K562 (cell line): ENCODE results near the gene LRRK1. TPM values are rescaled to one million over a fixed set of nuclear protein-coding genes. Genes with fewer than 3 reads are reported as not detected.

Experiments used
- ATAC-seq: fragments of 200-7000 bp; cut with Tn5 transposase; 3 replicates; pipeline ENCODE4 v1.9.1; 2020; ENCODE audit warnings: moderate library complexity
- BruUV-seq: library from RNA; stranded (reverse); fragments of 400-500 nt; replicated peaks from 2 replicates; lab custom pipeline; 2021; lab: Mats Ljungman, UMichigan
- CTCF ChIA-PET: fragments of 300-600 bp; formaldehyde crosslinking; extraction: SDS; loops from one replicate; lab custom pipeline; 2021; ENCODE audit warnings: low intra/inter-chr PET ratio; lab: Yijun Ruan, JAX
- POLR2A ChIA-PET: fragments of 300-600, 350-650 bp; sonication (Branson Sonifier 250); formaldehyde crosslinking; extraction: SDS; loops from one replicate; lab custom pipeline; 2021; ENCODE audit warnings: antibody characterized with exemption, inconsistent platforms; lab: Yijun Ruan, JAX
- DNase-seq, 4 experiments: peaks; one replicate each; pipeline versions ENCODE4 v3.0.0 to v3.0.0-alpha.2; 2011 to 2018; ENCODE audit warnings: low spot score in 3 of 4, mixed read lengths in 3 of 4; ENCODE audit errors: extremely low read depth in 1 of 4
- FAIRE-seq: peaks from 2 replicates; lab custom pipeline; 2011; peaks lifted over from hg19 to GRCh38; lab: Jason Lieb, UNC
- H2AFZ ChIP-seq: 2 replicates; pipeline ENCODE4 v1.6.0; 2011; ENCODE audit warnings: low read depth, low read length, control low read depth, inconsistent platforms
- H3K27ac ChIP-seq: fragments of 200-600 bp; 3 replicates; pipeline ENCODE4 v1.8.0; 2011; ENCODE audit warnings: low read depth, mild to moderate bottlenecking, control low read depth, inconsistent platforms, low read length, moderate library complexity, mixed read lengths; ENCODE audit errors: extremely low read depth
- H3K27me3 ChIP-seq, 2 experiments: fragments of 300-600 bp in 1 of 2; 2 replicates in 1 of 2; 3 replicates in 1 of 2; pipeline versions ENCODE4 v1.6.0 to v1.8.0; 2011; ENCODE audit warnings: inconsistent platforms in 2 of 2, low read length in 2 of 2, mild to moderate bottlenecking in 1 of 2, mixed read lengths in 1 of 2, moderate library complexity in 1 of 2; ENCODE audit not compliant: control insufficient read depth in 2 of 2, insufficient read depth in 2 of 2
- H3K36me3 ChIP-seq: fragments of 300-600 bp; 3 replicates; pipeline ENCODE4 v1.8.0; 2011; ENCODE audit warnings: mild to moderate bottlenecking, low read length, inconsistent platforms; ENCODE audit not compliant: control insufficient read depth, insufficient read depth
- H3K4me1 ChIP-seq, 2 experiments: fragments of 200-600 bp in 1 of 2; replicated peaks in 1 of 2; 2 replicates in 1 of 2; 3 replicates in 1 of 2; pipeline versions ENCODE4 v1.5.1 to v1.8.0; 2011; ENCODE audit warnings: inconsistent platforms in 2 of 2, low read length in 2 of 2, mild to moderate bottlenecking in 1 of 2, mixed read lengths in 1 of 2, moderate library complexity in 1 of 2; ENCODE audit not compliant: control insufficient read depth in 2 of 2, insufficient read depth in 2 of 2
- H3K4me2 ChIP-seq: 2 replicates; pipeline ENCODE4 v1.6.1; 2011; ENCODE audit warnings: low read length, control low read depth, inconsistent platforms, mixed read lengths; ENCODE audit not compliant: insufficient read depth
- H3K4me3 ChIP-seq: fragments of 200-600 bp; sonication (generic), shearing (Covaris generic); 2 replicates; pipeline ENCODE4 v1.5.1; 2016; ENCODE audit warnings: control low read depth, inconsistent platforms
- H3K79me2 ChIP-seq: fragments of 200-600 bp; 3 replicates; pipeline ENCODE4 v1.8.0; 2011; ENCODE audit warnings: low read length, inconsistent platforms; ENCODE audit not compliant: control insufficient read depth, insufficient read depth
- H3K9ac ChIP-seq, 2 experiments: 2 replicates each; pipeline versions ENCODE4 v1.6.0 to v1.6.1; 2011; ENCODE audit warnings: low read depth in 2 of 2, low read length in 2 of 2, control low read depth in 1 of 2, inconsistent platforms in 1 of 2, mild to moderate bottlenecking in 1 of 2, mixed read lengths in 1 of 2; ENCODE audit not compliant: insufficient read depth in 1 of 2
- H3K9me1 ChIP-seq: one replicate; pipeline ENCODE4 v1.6.0; 2011; ENCODE audit warnings: inconsistent platforms, mild to moderate bottlenecking, low read length, moderate library complexity; ENCODE audit not compliant: control insufficient read depth, insufficient read depth
- H3K9me3 ChIP-seq: replicated peaks from 2 replicates; pipeline ENCODE4 v1.5.1; 2011; ENCODE audit warnings: low read depth, low read length, inconsistent platforms; ENCODE audit not compliant: control insufficient read depth, insufficient read depth
- H4K20me1 ChIP-seq: replicated peaks from 2 replicates; pipeline ENCODE4 v1.6.1; 2011; ENCODE audit warnings: low read length, inconsistent platforms, mixed read lengths; ENCODE audit not compliant: control insufficient read depth, insufficient read depth
- CTBP1 ChIP-seq: fragments of 450-650 bp; IDR thresholded peaks from 2 replicates; pipeline ENCODE4 v1.6.1; 2016; ENCODE audit warnings: borderline replicate concordance
- CXXC5 ChIP-seq: fragments of 250-450 bp; sonication (Bioruptor Pico); IDR thresholded peaks from 2 replicates; pipeline ENCODE4 v1.8.0; 2022; ENCODE audit warnings: inconsistent platforms, mild to moderate bottlenecking, moderate library complexity
- NFE2 ChIP-seq: IDR thresholded peaks from 2 replicates; pipeline ENCODE4 v1.6.1; 2014; ENCODE audit warnings: antibody characterized with exemption, low read depth
- POLR2A ChIP-seq: fragments of 450-650 bp; conservative IDR thresholded peaks from 2 replicates; pipeline ENCODE4 v1.6.1; 2016
- POLR2G ChIP-seq: fragments of 200-400 bp; formaldehyde crosslinking; IDR thresholded peaks from 2 replicates; pipeline ENCODE4 v1.6.1; 2017; ENCODE audit warnings: low read depth, mild to moderate bottlenecking, antibody characterized with exemption, low read length, moderate library complexity
- ZC3H4 ChIP-seq: sonication (generic); formaldehyde crosslinking; IDR thresholded peaks from 2 replicates; pipeline ENCODE4 v1.9.0; 2021; ENCODE audit warnings: missing genetic modification reagents, borderline replicate concordance
- ZNF311 ChIP-seq: fragments of 250-450 bp; sonication (Bioruptor Pico); IDR thresholded peaks from 2 replicates; pipeline ENCODE4 v1.4.0; 2020; ENCODE audit warnings: mild to moderate bottlenecking, moderate library complexity
- WGBS: fragments of 100-300 bp; shearing (Covaris generic); methylation state at CpG from one replicate; pipeline ENCODE4 v1.1.6; 2016; ENCODE audit warnings: low coverage, mixed read lengths; ENCODE audit not compliant: insufficient coverage; ENCODE audit errors: missing lambda C conversion rate; 5-methylcytosine and 5-hydroxymethylcytosine counted together
- in situ Hi-C: fragments of 300-500 bp; cut with MboI; formaldehyde crosslinking; loops from 4 replicates; pipeline ENCODE4 v1.15.0; 2018; ENCODE audit warnings: inconsistent platforms, mixed read lengths
- intact Hi-C: fragments of 100-400 bp; cut with micrococcal nuclease; formaldehyde crosslinking; loops from 2 replicates; pipeline ENCODE4 v1.14.2; 2022
- polyA plus RNA-seq, 8 experiments: library from polyadenylated mRNA; depleted of rRNA in 4 of 8; stranded (reverse) in 5 of 8; unstranded in 3 of 8; fragments of >200 nt; fragmentation: Nextera tagmentation in 2 of 8; fragmentation: Illumina TruSeq in 1 of 8; extraction: Ambion mirVana in 2 of 8; extraction: Trizol in 1 of 8; gene quantifications; 2 replicates each; pipeline versions ENCODE4 v1.2.1 to v1.2.3, GENCODE V29; 2011 to 2014; ENCODE audit warnings: inconsistent platforms in 1 of 8, missing spikeins in 1 of 8
- total RNA-seq, 7 experiments: library from RNA; depleted of rRNA in 6 of 7; stranded (reverse); fragments of >200 nt in 6 of 7; fragmentation: Illumina TruSeq in 2 of 7; extraction: Trizol in 2 of 7; gene quantifications; 2 replicates each; pipeline versions ENCODE4 v1.2.1 to v1.2.3, GENCODE V29; 2011 to 2021; ENCODE audit warnings: low replicate concordance in 1 of 7
- TF ChIP-seq, protein P1 (sequence below): fragments of 250-450 bp; sonication (Bioruptor Pico); IDR thresholded peaks from 2 replicates; pipeline ENCODE4 v1.8.0; 2021; ENCODE audit warnings: mild to moderate bottlenecking, moderate library complexity
- TF ChIP-seq, protein P2 (sequence below): fragments of 450-650 bp; formaldehyde crosslinking; IDR thresholded peaks from 2 replicates; pipeline ENCODE4 v1.4.0; 2022; ENCODE audit warnings: missing genetic modification characterization
- TF ChIP-seq, protein P3 (sequence below): sonication (generic); formaldehyde crosslinking; IDR thresholded peaks from 2 replicates; pipeline ENCODE4 v1.8.0; 2022; ENCODE audit warnings: mild to moderate bottlenecking, missing genetic modification reagents

Gene LRRK1
- total and polyA plus RNA-seq, 9 of the 15 experiments (the other 6 are each of a cell fraction or from before 2014, with no cell fraction given): 0.01 to 1.5 (median 0.11) TPM

DNA sequence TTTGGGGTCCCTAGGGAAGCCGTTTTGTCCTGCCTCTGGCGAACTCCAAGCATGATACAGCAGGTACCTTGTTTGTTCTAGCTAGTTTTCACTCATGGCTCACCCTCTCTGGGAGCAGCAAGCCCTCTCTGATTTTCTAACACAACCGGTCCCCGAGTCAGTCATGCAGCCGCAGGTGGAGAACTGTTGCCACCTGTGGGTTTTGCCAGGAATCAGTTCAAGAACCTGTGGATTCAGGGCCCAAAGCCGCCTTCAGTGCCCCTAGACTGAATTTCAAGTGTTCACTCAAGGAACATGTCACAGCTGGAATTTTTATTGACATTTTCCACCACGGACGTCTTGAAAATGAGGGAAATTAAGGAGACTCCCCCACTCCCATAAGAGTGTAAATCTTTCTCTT is 13.3 kb upstream of the LRRK1 start:
- H3K4me3 ChIP-seq: no peak overlapping the region
- ATAC-seq (no peak), DNase-seq (no peak), FAIRE-seq (no peak)
- H3K4me1 ChIP-seq: no peaks in the 10 kb centered on the region
- H3K9ac ChIP-seq: no peak overlapping the region
- no peaks in the 10 kb centered on the region for H3K36me3 ChIP-seq
- CTCF ChIA-PET: no interaction called here
- no peak overlapping the region for H2AFZ ChIP-seq
- POLR2A ChIA-PET: no interaction called here
- TF ChIP-seq, protein P1, sequence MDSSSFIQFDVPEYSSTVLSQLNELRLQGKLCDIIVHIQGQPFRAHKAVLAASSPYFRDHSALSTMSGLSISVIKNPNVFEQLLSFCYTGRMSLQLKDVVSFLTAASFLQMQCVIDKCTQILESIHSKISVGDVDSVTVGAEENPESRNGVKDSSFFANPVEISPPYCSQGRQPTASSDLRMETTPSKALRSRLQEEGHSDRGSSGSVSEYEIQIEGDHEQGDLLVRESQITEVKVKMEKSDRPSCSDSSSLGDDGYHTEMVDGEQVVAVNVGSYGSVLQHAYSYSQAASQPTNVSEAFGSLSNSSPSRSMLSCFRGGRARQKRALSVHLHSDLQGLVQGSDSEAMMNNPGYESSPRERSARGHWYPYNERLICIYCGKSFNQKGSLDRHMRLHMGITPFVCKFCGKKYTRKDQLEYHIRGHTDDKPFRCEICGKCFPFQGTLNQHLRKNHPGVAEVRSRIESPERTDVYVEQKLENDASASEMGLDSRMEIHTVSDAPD (CRISPR knock-in tag): no peak
- no peak for TF ChIP-seq NFE2
- no peak for TF ChIP-seq POLR2A
- no peak for TF ChIP-seq CXXC5
- TF ChIP-seq, protein P2, sequence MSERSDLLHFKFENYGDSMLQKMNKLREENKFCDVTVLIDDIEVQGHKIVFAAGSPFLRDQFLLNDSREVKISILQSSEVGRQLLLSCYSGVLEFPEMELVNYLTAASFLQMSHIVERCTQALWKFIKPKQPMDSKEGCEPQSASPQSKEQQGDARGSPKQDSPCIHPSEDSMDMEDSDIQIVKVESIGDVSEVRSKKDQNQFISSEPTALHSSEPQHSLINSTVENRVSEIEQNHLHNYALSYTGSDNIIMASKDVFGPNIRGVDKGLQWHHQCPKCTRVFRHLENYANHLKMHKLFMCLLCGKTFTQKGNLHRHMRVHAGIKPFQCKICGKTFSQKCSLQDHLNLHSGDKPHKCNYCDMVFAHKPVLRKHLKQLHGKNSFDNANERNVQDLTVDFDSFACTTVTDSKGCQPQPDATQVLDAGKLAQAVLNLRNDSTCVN (CRISPR knock-in tag): no peak
- no peak for TF ChIP-seq POLR2G
- TF ChIP-seq, protein P3, sequence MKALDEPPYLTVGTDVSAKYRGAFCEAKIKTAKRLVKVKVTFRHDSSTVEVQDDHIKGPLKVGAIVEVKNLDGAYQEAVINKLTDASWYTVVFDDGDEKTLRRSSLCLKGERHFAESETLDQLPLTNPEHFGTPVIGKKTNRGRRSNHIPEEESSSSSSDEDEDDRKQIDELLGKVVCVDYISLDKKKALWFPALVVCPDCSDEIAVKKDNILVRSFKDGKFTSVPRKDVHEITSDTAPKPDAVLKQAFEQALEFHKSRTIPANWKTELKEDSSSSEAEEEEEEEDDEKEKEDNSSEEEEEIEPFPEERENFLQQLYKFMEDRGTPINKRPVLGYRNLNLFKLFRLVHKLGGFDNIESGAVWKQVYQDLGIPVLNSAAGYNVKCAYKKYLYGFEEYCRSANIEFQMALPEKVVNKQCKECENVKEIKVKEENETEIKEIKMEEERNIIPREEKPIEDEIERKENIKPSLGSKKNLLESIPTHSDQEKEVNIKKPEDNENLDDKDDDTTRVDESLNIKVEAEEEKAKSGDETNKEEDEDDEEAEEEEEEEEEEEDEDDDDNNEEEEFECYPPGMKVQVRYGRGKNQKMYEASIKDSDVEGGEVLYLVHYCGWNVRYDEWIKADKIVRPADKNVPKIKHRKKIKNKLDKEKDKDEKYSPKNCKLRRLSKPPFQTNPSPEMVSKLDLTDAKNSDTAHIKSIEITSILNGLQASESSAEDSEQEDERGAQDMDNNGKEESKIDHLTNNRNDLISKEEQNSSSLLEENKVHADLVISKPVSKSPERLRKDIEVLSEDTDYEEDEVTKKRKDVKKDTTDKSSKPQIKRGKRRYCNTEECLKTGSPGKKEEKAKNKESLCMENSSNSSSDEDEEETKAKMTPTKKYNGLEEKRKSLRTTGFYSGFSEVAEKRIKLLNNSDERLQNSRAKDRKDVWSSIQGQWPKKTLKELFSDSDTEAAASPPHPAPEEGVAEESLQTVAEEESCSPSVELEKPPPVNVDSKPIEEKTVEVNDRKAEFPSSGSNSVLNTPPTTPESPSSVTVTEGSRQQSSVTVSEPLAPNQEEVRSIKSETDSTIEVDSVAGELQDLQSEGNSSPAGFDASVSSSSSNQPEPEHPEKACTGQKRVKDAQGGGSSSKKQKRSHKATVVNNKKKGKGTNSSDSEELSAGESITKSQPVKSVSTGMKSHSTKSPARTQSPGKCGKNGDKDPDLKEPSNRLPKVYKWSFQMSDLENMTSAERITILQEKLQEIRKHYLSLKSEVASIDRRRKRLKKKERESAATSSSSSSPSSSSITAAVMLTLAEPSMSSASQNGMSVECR (CRISPR knock-in tag): no peak
- TF ChIP-seq CTBP1: no peak
- no peak for TF ChIP-seq ZNF311
- no peak for TF ChIP-seq ZC3H4
- no peaks in the 10 kb centered on the region for H3K79me2 ChIP-seq
- 0% methylated on average over 8 of the region's 8 CpGs for WGBS
- BruUV-seq: no TSS peak
- H3K27me3 ChIP-seq: peaks cover 34 to 67% of the 10 kb centered on the region in 2 experiments
- no peak overlapping the region for H3K27ac ChIP-seq
- H3K9me3 ChIP-seq: no peaks in the 10 kb centered on the region
- H4K20me1 ChIP-seq: no peaks in the 10 kb centered on the region
- H3K9me1 ChIP-seq: no peaks in the 10 kb centered on the region
- intact Hi-C loops: no loop called here
- in situ Hi-C loops: loop anchor here (25.0 kb wide), 1 partner anchor 356 kb away; the partner anchor contains the start of gene CHSY1
- H3K4me2 ChIP-seq: no peak overlapping the region
